HG03097 (cell line): ENCODE measurements around the gene PI4K2A.
"Not testable (repeated sequence)": the region's sequence is repeated elsewhere in the genome, so short reads cannot be mapped to it uniquely, and the experiment has no call there.

ENCODE experiments used
- ATAC-seq: cut with Tn5 transposase; IDR thresholded peaks from one replicate; pipeline ENCODE4 v1.9.1; 2021; ENCODE audit not compliant: unreplicated experiment, low FRiP score

PI4K2A gene

DNA sequence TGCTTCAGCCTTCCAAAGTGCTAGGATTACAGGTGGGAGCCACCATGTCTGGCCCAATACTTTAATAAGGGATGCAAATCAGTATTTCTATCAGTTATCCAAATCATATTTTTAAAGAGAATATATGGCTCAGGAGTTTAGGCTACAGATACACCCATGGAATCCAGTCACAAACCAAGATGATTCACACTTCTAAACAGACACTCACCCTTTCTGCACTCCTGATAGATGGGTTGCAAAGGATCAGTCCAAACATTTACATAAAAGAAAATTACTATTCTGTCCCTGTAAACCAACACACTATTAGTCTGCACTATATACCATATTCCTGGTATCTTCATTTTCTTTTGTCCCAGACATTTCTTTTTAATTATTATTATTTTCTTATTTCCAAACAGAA is 9.4 kb upstream of the PI4K2A start:
- no peak for ATAC-seq

DNA sequence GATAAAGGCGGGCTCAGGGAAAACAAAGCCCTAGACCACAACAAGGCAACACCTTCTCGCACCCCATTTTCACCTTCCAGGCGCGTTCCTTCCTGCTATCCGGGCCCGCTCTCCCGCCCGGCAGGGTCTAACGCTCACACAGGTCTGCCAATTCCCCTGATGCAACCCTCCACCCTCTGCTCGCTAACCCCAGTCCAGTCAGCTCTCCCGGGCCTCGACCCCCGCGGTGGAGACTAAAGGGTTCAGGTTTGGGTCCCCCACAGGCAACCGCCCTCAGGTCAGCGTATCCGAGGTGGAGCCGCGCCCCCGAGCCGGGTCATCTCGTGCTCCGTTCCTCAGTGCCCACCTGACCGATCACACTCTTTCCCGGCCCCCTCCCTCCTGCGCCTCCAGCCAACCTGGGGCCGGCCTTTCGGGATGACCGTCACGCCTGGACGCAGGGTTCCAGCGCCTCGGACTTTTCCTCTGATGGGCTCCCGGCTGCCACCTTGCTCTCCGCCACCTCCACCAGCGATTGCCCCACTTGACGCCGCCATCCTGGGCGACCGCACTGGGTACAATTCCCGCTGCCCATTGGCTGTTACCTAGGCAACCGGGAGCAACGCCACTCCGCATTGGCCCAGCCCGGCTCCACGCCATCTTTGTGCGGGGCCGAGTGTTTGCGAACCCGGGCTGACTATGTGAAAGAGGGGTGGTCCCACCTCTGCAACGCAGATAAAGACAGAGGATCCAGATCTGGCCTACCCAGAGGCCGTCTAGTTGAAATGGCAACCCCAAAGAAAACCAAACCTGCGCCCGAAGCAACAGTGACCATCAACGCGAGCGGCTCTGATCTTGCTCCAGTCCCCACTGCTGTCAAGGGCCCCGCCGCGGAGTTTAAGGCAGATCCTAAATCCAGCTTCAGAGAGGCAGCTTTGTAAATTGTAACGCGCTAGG is 7.3 kb upstream of the PI4K2A start, which contains the start of gene MORN4:
Gene MORN4 (minus strand): TSS at position 552 of the 936 bp plus-strand sequence. CDS start 13,847 bp downstream, outside the sequence.
- peak; percentile 95 for ATAC-seq

DNA sequence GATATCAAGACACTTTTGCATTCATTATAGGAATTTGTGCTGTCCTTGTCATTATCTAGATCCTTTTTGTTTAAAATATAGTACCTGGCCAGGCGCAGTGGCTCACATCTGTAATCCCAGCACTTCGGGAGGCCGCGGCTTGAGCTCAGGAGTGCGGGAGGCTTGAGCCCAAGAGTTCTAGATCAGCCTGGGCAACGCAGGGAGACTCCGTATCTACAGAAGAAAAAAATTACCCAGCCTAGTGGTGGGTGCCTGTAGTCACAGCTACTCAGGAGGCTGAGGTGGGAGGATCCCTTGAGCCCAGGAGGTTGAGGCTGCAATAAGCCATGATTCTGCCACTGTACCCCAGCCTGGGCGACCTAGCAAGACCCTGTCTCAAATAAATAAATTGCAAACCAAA is 6.5 kb upstream of the PI4K2A start:
- no peak for ATAC-seq

DNA sequence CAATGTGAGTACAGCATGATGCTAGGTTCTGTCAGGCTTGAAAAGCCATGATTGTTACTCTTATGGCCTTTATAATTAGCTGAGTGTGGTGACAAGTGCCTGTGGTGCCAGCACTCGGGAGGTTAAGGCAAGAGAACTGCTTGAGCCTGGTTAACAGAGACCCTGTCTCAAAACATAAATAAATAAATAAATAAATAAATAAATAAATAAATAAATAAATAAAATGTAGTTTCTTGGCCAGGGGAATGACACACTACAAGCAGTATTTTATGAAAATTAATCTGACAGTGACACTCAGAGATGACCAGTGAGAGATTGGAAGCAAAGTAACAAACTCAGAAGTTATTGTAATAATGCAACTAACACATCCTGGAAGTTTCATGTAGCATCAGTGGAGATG is 4.9 kb upstream of the PI4K2A start:
- no peak for ATAC-seq

DNA sequence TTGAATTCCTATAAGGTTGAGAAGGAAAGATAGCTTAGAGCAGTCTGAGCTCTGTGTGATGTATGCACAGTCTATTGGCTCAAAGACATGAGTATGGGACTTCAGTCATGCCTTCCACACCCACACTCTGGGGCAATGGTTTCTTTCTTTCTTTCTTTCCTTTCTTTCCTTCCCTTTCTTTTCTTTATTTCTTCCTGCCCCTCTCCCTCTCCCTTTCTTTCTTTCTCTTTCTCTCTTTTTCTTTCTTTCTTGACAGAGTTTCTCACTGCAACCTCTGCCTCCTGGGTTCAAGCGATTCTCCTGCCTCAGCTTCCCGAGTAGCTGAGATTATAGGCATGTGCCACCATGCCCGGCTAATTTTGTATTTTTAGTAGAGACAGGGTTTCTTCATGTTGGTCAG is 1.4 kb upstream of the PI4K2A start:
- ATAC-seq, result not testable (repeated sequence)

DNA sequence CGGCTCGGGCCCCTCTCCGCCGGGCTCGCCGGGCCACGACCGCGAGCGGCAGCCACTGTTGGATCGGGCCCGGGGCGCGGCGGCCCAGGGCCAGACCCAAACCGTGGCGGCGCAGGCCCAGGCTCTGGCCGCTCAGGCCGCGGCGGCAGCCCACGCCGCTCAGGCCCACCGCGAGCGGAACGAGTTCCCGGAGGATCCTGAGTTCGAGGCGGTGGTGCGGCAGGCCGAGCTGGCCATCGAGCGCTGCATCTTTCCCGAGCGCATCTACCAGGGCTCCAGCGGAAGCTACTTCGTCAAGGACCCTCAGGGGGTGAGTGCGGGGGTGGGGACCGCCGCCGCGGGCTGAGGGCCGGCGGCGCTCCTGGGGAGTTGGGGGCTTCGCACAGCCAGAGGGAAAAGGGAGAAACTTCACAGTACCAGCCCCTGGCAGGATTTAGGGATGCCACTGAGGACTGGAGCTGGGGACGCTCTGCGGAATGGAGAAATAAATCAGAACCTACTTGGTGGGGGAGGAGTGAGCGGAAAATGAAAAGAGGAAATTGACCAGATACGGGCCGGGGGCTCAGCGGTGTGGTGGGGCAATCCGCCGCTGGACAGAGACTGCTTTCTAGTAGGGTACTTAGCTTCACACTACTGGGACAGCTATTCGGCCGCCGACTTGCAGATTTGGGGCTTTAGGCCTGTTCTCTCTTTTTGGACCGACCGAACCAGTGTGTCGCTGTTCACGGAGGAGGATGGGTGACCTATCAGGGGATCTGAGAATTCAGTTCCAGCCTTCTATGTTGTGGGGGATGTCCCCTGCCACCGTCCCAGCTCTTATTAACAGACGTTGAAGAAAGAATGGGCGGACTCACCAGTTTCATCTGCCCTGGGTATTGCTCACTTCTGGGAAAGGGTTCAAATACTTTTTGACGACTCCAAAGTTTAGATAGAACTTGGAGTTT is 669 bp downstream of the PI4K2A start:
- peak; percentile 15 for ATAC-seq

DNA sequence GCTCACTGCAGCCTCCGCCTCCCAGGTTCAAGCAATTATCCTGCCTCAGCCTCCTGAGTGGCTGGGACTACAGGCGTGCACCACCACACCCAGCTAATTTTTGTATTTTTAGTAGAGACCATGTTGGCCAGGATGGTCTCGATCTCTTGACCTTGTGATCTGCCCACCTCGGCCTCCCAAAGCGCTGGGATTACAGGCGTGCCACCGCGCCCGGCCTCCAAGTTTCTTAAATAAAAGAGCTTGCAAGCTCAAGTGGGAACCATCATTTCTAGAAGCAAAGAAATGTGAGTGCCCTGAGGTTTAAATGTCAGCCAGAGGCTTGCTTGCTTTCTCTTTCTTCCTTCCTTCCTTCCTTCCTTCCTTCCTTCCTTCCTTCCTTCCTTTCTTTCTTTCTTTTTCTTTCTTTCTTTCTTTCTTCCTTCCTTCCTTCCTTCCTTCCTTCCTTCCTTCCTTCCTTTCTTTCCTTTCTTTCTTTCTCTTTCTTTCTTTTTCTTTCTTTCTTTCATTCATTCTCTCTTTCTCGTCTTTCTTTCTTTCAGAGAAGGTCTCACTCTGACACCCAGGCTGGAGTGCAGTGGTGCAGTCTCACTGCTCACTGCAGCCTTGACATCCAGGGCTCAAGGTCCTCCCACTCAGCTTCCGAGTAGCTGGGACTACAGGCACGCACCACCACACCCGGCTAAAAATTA is 2.1 kb downstream of the PI4K2A start:
- ATAC-seq, result not testable (repeated sequence)

DNA sequence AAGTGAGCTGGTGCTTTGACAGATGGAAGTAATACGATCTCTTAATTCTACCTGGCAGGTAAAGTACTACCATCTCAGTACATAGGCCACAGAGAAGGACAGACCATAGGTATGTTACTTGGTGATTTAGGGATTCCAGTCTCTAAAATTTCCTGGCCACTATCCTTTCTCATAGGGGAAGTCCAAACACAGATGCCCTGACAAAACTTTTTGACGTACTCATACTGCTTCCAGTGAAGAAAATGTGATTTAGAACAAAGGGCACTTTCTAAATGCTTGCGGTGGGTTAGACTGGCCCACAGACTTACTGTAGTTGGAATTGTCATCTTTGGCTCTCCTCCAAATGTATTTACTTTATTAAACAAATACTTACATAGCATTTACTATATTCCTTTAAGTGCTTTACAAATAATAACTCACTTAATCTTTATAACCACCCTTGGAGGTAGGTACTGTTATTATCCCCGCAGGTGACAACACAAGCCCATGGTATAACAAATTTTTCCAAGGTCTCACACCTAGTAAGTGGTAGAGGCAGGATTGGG is 3.0 kb downstream of the PI4K2A start:
- no peak for ATAC-seq

DNA sequence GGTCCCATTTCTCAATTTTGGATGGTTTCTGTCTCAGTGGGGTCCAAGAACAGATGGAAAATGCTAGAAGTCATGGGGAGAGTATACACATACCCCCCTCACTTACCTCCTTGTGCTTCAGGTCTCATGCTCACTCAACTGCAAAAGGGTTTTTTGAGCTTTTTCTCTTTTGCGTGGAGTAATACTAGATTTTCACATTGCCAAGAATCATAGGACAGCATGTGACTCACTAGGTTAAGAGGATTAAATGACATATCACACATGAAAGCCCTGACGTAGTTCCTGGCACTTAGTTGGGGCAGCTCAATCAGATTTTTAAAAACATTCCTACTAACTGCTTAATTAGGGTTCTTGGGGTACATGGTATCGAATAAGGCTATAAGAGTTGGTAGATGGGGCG is 4.5 kb downstream of the PI4K2A start:
- no peak for ATAC-seq

DNA sequence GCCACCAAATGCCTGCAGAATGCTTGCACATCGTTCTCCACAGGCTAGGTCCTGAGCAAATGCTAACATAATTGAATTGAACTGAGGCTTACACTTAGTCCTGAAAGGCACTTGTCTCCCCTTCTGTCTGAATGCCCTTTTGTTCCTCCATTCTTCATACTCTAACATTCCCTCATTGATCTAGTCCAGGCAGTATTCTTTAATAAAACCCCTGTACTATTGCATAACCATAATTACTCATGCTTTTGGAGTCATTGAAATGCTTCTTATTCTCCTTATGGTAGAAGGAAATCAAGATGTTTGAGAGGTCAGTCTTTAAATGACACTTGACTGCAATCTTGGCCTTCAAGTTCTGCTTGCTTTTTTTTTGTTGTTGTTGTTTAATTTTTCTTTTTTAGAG is 7.1 kb downstream of the PI4K2A start:
- ATAC-seq, result no peak

DNA sequence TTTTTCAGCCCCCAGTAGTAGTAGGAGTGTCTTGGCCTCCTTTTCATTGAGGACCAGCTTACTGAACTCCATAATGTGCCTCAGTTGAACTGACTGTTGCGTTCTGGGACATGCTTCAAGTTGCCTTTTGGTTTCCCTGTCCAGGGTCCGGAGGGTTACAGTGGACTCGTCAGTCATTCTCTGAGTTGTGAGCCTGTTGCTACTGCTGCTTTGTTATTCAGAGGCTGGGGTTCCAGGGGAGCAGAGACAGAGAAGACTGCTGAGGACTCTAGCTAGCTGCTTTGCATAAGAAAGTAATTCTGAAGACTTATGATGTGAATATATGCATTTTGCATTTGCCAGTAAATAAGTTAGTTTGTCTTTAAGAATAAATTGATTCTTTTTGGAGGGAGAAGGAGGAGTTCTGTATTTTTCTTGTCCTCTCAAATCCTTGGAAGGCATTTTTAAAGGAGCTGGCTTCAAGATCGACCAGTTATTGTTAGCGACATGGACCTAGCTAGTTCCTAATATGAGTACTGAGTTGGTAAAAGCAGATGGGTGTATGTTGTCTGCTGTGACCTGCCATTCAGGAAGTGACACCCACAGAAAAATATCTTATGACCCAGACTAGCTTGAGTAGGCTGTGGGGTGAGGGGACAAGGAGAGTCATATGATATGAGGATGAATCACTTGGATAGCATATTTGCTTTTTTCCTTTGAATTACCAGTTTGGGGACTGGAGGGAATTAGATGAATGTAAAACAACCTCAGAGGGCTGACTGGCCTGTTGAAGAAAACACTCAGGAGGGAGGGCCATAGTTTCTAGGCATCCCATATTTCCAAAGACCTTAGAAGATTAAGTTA is 8.3 kb downstream of the PI4K2A start:
- ATAC-seq, result no peak

DNA sequence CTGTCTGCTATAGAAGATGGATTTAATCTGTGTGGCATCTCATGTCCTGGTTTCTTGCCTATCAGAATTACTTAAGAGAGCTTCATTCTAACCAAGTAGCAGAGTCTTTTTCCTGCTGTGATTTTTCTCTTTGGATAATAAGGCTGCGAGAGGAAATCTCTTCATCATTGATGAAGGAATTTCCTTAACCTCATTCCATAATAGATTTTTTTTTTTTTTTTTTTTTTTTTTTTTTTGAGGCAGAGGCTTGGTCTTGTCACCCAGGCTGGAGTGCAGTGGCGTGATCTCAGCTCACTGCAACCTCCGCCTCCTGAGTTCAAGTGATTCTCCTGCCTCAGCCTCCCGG is 8.9 kb downstream of the PI4K2A start:
- not testable (repeated sequence) for ATAC-seq

DNA sequence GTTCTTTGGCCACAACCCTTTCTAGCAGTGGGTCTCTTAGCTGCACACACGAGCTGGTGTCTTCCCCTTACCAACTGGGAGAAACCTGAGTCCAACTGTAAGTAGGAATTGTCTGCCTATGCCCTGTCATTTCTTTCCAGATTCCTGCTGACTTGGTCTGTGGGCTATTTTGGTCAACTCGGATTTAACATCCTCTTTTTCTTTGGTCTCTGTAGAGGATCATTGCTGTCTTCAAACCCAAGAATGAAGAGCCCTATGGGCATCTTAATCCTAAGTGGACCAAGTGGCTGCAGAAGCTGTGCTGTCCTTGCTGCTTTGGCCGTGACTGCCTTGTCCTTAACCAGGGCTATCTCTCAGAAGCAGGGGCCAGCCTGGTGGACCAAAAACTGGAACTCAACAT is 10.3 kb downstream of the PI4K2A start:
- no peak for ATAC-seq

DNA sequence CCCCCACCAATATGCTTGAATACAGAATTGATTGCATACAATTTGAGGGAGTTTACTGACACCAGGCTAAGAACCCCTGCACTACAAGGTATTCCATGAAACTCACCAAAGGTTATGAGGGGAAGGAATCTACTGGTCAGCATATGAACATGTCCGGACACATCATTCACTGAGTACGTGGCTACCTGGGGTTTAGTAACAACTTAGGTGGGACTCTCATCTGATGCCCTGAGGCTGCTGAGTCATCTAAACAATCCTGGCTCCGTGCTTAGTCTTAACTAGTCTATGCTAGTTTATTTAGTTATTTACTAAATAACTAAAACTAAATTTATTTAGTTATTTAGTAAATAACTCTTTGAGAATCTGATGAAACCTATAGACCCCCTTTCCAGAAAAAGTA is 11.3 kb downstream of the PI4K2A start:
- no peak for ATAC-seq

DNA sequence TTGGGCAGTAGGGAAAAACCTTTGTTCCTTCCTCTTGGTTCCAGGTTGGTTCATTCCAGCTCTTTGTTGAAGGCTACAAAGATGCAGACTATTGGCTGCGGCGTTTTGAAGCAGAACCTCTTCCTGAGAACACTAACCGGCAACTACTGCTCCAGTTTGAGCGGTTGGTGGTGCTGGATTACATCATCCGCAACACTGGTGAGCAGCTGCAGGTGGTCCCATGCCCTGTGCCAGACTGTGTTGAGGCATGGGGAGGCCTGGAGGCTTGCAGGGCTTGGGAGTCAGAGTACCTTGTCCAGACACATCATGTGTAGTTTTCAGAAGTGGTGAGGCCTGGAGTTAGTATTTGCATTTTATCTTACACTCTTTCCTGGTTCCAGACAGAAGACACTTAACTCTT is 16.3 kb downstream of the PI4K2A start:
- no peak for ATAC-seq

DNA sequence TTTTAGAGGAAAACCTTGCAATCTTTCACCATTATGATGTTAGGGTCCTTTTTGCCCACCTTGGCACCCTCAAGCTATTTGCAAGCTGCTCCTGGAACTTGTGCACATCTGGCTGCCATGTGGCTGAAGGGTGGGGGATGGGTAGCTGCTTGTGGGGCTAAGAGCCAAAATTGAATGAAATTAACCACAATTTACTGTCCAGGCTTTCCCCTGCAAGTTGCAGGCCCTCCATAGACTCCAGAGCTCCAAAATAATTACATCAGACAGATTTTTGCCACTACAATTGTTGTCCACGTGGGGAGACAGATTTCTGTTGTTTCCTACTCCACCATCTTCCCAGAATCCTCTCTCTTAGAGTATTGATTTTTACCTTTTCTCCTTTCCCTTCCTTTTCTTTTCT is 19.1 kb downstream of the PI4K2A start:
- no peak for ATAC-seq

DNA sequence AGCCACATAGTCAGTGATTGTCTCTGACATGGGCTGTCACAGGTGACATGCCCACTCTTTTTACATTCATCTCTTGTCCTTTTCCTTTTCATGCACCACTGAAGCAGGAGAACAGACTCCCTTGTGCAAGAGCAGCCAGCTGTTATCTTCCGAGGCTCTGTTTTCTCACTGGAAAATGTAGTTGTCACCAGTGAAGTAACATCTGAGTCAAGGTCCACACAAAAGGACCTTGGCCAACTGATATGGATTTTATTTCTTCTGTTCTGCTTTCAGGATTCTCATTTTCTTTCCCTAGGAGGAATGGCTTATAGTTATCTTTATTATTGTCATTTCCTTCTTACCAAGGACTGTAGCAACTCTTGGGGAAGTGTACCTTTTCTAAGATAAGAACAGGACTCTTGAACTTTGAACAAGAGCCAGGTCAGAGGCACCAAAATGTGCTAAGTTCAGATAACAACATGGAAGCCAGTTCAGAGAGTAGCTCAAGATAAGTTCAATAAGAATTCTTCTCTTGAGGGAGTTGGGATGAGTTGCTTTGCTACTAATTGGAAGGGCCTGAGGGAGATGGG is 23.9 kb downstream of the PI4K2A start:
- ATAC-seq, result no peak

DNA sequence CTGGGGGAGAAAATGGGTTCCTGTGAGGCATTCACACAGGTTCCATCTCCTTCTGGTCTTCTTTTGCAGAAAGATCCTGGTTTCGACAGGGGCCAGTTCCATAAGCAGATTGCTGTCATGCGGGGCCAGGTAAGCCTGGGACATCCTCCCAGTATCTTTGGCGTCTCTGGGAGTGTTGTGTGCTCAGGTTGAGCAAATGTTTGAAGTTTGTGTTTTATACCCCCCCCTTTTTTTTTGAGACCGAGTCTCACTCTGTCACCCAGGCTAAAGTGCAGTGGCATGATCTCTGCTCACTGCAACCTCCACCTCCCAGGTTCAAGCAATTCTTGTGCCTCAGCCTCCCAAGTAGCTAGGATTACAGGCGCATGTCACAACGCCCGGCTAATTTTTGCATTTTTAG is 26.5 kb downstream of the PI4K2A start:
- ATAC-seq, result no peak

DNA sequence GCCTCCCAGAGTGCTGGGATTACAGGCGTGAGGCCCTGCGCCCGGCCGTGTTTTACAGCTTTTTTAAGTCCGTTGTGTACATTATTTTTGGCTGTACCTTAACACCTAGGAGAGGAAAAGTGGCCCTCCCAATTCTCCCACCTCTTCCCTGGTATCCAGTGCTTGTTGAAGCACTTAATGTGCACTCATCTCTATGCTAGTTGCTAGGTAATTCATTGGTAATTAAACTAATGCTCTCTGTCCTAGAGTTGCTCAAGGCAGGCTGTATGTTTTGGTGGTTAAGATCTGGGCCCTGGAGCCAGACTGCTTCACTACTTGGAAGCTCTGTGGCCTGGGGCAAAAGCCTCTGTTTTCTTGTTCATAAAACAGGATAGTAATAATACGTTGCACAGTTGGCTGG is 27.0 kb downstream of the PI4K2A start:
- no peak for ATAC-seq
